Measurements from ENCODE around the gene ZFHX3. TPM values are rescaled to one million over a fixed set of nuclear protein-coding genes. Genes with fewer than 3 reads are reported as not detected.
A peak's percentile ranks its signal among the peaks of the same experiment; 100 is the strongest.

Gene ZFHX3
- total RNA-seq, 1 donor from 2014 or later = 48.5 TPM

DNA sequence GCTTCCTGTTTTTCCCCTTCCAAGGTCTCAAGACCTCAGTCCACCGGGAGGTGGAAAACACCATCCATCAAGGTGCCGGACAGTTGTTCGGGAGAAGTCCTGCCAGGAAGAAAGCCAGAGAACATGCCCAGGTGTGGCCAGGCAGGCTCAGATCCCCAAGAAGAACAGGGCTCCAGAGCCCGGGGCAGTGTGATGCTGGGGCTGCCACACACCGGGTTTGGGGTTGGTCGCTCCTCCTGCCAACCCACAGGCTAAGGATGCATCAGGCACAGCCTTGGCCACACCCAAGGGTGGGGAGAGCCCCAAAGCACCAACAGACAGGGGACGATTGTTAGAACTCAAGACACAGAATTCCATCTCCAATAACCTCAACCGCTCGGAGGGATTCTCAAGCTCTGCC is 19.7 kb downstream of the ZFHX3 start:
- no peaks in the 10 kb centered on the region for H3K27me3 Mint-ChIP-seq
- H3K4me1 Mint-ChIP-seq (ENCODE audit: unreplicated experiment) = peaks cover 88% of the 10 kb centered on the region
- H3K27ac Mint-ChIP-seq = no peak overlapping the region
- DNase-seq (ENCODE audit: extremely low spot score, unreplicated experiment) = no peak
- peak overlapping the region; percentile 77 for H3K4me3 Mint-ChIP-seq
- H3K9me3 Mint-ChIP-seq = no peaks in the 10 kb centered on the region
- H3K36me3 Mint-ChIP-seq = peaks cover 4% of the 10 kb centered on the region
- TF ChIP-seq, protein P1, sequence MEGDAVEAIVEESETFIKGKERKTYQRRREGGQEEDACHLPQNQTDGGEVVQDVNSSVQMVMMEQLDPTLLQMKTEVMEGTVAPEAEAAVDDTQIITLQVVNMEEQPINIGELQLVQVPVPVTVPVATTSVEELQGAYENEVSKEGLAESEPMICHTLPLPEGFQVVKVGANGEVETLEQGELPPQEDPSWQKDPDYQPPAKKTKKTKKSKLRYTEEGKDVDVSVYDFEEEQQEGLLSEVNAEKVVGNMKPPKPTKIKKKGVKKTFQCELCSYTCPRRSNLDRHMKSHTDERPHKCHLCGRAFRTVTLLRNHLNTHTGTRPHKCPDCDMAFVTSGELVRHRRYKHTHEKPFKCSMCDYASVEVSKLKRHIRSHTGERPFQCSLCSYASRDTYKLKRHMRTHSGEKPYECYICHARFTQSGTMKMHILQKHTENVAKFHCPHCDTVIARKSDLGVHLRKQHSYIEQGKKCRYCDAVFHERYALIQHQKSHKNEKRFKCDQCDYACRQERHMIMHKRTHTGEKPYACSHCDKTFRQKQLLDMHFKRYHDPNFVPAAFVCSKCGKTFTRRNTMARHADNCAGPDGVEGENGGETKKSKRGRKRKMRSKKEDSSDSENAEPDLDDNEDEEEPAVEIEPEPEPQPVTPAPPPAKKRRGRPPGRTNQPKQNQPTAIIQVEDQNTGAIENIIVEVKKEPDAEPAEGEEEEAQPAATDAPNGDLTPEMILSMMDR (conservative IDR thresholded peaks at IDR 0.05) = no peak

DNA sequence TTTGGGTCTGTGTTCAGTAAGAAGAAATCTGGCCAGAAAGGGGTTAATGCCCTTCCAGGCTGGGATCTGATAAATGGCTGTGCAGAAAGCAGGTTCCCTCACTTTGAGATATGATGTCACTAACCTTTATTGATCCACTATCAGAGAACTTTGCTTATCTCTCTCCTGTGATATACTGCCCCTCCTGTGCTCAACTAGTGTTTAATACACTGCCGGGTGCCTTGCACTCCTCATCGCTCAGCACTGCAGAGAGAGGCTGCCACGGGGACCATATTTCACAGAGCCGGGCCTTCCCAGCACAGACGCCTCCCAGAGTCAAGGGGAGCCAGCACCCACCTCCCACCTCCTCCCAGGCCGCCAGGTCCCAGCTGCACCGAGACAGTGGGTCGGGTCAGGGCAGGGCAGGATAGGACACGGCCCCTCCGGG is 20.2 kb downstream of the ZFHX3 start:
- TF ChIP-seq, protein P1 (conservative IDR thresholded peaks at IDR 0.05) = no peak
- H3K4me3 Mint-ChIP-seq = peak overlapping the region; percentile 77
- peaks cover 4% of the 10 kb centered on the region for H3K36me3 Mint-ChIP-seq
- H3K9me3 Mint-ChIP-seq = no peaks in the 10 kb centered on the region
- H3K27me3 Mint-ChIP-seq = no peaks in the 10 kb centered on the region
- DNase-seq (ENCODE audit: extremely low spot score, unreplicated experiment) = no peak
- H3K4me1 Mint-ChIP-seq (ENCODE audit: unreplicated experiment) = peaks cover 84% of the 10 kb centered on the region
- peak overlapping the region; percentile 62 for H3K27ac Mint-ChIP-seq

DNA sequence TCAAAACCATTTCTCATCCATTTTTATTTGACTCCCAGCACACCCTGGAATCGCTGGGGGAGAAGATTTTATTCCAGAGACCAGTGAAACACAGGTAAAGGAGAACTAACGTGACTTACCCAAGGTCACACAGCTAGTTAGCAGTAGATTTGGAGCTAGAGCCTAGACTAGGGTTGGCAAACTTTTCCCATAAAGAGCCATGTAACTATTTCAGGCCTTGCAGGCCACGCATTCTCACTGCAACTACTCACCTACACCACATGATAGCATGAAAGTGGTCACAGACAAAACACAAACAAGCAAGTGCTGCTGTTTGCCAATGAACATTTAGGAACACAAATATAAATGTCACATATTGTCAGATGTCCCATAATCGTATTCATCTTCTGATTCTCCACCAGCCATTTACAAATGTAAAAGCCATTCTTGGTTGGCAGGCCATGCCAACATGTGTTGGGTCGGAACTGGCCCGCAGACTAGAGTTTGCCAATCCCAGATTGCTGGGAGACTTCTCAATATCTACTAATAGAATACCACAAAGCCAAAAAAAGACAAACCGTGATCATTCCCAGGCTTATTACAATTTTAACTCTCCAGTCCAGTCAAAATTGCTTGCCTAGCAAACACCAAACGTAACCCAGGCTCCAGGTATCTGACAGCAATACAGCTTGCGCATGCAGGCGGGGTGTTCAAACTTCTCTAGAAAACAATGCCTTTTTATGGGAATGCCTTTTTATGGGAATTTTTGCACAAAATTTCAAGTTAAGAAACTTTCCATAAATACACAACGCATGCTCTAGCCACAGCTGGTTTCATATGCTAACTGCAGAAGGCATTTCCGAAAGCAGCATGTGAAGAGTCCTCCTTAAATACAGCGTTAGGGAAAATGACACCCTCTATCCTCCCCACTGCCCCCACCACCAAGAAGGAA is 20.9 kb downstream of the ZFHX3 start:
- peaks cover 84% of the 10 kb centered on the region for H3K4me1 Mint-ChIP-seq (ENCODE audit: unreplicated experiment)
- TF ChIP-seq, protein P1 (conservative IDR thresholded peaks at IDR 0.05) = no peak
- H3K4me3 Mint-ChIP-seq = peak overlapping the region; percentile 77
- peaks cover 6% of the 10 kb centered on the region for H3K36me3 Mint-ChIP-seq
- H3K27ac Mint-ChIP-seq = peak overlapping the region; percentile 62
- DNase-seq (ENCODE audit: extremely low spot score, unreplicated experiment) = no peak
- no peaks in the 10 kb centered on the region for H3K27me3 Mint-ChIP-seq
- no peaks in the 10 kb centered on the region for H3K9me3 Mint-ChIP-seq

DNA sequence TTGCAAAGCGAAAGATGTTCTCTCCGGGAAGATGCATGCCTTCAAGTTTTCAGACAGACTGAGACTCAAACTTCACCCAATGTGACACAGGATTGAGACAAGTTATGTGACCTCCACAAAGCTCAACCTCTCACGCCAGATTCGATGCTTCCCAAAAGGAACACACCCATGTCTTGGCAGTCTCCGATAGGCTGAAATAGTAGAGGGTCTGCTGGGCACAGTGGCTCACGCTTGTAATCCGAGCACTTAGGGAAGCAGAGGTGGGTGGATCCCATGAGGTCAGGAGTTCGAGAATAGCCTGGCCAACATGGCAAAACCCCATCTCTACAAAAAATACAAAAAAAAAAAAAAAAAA is 22.1 kb downstream of the ZFHX3 start:
- Mint-ChIP-seq H3K4me3 (no peak overlapping the region), H3K4me1 (ENCODE audit: unreplicated experiment) (peaks cover 79% of the 10 kb centered on the region), H3K27ac (no peak overlapping the region), H3K27me3 (no peaks in the 10 kb centered on the region), H3K36me3 (peaks cover 8% of the 10 kb centered on the region), H3K9me3 (no peaks in the 10 kb centered on the region)
- TF ChIP-seq, protein P1 (conservative IDR thresholded peaks at IDR 0.05) = no peak
- DNase-seq (ENCODE audit: extremely low spot score, unreplicated experiment) = no peak

DNA sequence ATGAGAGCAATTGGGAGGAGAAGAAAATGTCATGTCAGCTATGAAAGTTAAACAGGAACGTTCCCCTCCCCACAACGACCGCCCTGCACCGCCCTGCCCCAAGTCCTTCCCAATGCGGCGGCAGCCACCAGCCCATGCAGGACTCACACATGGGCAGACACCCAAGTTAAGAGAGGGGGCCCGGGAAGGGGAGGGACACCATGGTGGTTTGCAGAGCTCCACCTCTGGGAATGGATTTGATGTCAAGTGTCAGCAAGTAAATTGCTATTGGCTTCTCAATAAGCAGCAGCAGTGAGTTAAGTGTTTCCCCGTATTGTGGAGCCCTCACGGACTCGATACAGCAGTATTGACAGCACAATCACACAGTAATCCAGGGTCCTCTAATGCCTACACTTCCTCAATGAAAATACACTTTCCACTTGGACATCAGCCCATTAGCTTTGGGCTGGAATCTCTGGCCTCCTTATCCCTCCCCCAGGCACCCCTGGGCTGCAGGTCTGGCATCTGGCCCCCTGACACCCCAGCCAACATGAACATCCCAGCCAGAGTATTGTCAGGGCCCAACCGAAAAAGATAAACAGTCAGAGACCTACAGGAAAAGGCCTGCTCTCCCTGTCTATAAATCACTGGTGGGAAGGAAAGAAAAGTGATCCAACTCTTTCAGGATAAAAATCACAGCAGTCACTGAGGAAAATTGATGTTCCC is 22.6 kb downstream of the ZFHX3 start:
- Mint-ChIP-seq H3K4me3 (peak overlapping the region; percentile 58), H3K9me3 (no peaks in the 10 kb centered on the region), H3K36me3 (peaks cover 8% of the 10 kb centered on the region), H3K27me3 (no peaks in the 10 kb centered on the region), H3K27ac (peak overlapping the region; percentile 15), H3K4me1 (ENCODE audit: unreplicated experiment) (peaks cover 80% of the 10 kb centered on the region)
- no peak for DNase-seq (ENCODE audit: extremely low spot score, unreplicated experiment)
- TF ChIP-seq, protein P1 (conservative IDR thresholded peaks at IDR 0.05) = no peak

Measured in type B pancreatic cell (in vitro differentiated cells).